Dedifferentiated amniotic fluid mesenchymal stem cell (primary cell): Measurements from ENCODE around the gene TNIP1.

Source experiments
- DNase-seq: peaks from one replicate; pipeline ENCODE4 v3.0.0-alpha.2; 2016; ENCODE audit errors: extremely low spot score

TNIP1 gene

DNA sequence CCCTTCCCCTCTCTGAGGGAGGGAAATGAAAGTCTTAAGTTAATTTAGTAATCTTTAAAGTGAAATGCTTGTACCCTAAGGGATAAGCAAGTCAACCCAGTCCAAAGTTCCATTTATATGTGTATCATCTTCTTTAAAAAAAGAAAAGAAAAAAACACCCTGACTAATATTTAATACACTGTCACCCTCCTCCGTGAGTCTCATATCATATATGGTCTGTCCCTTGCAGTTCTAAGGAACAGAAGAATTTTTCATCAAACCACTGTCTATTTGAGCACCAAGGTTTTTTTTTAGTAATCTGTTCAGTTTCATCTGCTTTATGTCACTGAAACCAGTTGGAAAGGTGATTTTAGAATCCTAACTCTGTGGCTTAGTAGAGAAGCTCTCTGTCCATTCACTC, 15.2 kb downstream of the TNIP1 start:
- no peak for DNase-seq

DNA sequence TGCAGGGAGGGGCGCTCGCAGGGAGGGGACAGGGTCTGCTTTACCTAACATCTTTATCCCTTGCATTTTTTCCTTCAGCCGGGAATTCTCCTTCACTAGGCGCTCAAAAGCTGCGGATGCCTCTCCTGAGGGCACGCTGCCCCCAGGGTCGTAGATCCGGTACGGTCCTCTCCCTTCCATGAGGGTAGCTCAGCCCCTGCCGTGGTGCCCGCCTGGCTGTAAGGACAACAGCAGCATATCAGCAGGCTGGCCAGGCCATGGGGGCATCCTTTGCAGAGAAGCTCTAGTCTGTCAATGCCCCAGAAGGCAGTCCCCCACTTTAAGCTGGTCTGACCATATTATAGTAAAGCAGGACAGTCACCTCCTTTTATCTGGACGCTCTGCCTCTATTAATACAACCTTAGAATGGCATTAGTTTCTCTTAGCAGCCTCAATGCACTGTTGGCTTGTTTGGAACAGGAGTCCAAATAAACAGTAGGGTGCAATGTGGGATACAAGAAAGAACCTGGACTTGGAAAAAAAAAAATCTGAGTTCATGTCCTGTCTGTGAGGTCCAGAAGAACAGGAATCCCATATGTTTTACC, 15.8 kb downstream of the TNIP1 start:
- no peak for DNase-seq

DNA sequence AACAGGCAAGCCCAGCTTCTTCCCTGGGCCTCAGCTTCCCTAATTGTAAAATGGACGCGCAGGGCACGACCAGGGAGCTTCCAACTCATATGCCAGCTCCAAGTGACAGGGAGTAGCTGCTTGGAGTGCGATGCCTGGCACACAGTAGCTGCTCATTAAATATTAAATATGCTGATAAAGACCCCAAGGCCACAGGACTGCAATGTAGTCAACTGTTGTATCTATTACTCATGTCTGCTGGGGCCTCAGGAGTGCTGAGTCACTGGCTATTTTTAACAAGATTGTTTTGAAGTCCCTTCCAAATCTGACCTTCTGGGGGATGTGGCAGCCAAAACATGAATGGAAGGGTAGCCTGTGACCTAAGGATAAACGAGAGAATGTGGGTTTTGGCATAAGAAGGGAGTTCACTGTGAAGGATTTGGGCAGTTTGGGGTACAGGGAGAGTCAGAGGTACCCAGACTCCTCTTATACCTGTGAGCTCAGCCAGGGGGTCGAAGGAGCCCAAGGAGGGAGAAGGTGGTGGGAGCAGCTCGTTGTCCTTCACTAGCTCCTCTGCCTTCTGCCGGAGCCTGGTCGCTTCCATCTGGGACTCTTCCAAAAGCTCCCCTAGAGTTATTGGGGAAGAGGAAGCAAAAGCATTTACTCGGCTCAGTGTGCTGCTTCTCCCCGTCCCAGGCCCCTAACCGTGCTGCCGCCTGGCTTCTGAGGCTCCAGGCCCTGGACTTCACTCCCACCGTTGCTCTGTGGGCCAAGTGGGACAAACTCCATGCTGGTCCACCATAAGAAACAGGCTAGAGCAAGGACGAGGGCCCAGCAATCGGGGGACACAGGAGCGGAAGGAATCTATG, 17.5 kb downstream of the TNIP1 start:
- no peak for DNase-seq

DNA sequence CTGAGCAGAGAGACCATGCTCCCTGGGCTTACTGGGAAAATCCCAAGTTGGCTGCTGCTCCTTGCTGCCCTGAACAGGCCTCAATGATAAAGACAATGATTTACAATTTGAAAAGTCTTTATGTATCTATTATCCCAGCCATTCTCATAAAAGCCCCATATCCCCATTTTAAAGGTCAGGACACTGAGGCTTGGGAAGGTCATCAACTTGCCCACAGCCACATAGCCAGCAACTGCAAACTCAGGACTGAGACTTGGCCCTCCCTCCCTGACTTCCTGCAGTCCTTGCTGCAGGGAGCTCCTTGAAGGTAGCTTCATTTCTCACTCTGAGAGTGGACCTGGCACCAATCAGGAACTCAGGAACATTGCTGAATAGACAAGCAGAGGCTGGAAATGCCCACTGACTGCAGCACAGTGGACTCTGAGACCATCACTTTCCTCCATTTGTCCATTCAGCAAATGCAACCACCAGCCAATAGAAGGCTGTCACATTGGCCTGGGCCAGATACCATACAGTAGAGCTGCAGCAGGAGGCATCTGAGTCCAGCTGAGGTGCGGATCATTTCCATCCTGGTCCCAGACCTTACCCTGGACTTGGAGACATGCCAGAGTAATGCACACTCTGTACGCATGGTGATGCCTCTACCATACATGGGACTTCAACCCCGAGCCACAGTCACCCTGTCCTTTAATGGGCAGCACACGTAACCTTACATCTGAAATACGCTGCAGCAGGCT, 18.3 kb downstream of the TNIP1 start:
- DNase-seq = no peak

DNA sequence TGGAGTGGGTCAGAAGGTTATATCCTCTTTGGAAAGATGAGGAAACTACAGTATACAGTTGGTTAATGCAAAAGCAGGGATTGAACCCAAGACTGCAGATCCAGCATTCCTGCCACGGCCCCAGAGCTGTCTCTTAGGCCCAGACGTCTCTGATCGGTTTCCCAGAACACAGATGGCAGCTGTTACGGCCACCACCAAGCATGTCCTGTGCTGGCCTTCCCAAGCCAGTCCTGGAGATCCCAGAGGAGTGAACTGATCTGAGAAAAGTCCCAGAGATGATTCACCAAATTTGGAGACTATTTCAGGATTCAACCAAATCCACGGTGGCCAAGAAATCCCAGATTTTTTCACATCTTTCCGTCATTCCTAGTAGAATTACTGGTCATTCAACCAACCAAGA, 20.1 kb downstream of the TNIP1 start:
- no peak for DNase-seq

DNA sequence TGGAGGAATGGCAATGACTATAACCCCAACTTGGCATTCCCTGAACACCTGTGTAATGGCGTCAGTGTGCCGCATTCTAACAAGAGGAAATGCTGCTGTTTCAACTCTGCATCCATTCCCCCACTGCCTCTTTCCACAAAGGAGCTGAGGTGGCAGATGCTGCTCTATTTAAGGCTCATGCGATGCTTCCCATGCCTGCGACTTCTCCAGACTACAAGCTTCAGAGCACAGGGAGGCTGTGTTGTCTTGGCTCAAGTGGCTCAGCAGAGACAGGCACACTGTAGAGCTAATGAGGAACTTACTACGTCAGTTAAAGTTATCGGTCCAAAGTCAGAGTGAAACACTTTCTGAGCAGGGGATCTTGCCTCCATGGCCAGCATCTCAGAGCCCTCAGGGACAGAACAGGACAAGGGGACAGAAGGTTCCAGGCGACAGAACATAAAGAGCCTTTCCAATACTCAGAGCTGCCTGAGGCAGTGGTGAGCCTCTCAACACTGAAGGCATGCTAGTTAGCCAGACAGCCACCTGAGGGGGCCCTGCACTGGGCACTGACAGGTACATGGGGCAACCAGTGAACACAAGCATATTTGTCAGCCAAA, 21.8 kb downstream of the TNIP1 start:
- DNase-seq = no peak

DNA sequence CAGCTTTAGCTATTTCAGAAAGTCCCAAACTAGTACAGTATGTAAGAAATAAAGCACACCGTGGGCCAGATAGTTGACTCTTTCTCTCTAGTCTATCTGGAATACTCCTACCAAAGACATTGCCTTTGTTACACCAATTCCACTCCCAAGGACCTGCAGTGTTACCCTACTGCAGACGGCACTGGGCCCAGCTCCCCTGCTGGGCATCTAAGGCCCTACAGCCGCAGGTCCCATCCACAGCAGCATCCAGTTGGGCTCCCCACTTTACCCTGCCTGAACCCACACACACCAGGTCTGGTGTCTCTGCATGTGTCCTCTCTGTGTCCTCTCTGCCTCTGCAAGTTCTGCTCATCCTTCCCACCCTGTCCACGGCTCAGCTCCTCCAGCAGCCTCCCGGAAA, 22.5 kb downstream of the TNIP1 start:
- no peak for DNase-seq

DNA sequence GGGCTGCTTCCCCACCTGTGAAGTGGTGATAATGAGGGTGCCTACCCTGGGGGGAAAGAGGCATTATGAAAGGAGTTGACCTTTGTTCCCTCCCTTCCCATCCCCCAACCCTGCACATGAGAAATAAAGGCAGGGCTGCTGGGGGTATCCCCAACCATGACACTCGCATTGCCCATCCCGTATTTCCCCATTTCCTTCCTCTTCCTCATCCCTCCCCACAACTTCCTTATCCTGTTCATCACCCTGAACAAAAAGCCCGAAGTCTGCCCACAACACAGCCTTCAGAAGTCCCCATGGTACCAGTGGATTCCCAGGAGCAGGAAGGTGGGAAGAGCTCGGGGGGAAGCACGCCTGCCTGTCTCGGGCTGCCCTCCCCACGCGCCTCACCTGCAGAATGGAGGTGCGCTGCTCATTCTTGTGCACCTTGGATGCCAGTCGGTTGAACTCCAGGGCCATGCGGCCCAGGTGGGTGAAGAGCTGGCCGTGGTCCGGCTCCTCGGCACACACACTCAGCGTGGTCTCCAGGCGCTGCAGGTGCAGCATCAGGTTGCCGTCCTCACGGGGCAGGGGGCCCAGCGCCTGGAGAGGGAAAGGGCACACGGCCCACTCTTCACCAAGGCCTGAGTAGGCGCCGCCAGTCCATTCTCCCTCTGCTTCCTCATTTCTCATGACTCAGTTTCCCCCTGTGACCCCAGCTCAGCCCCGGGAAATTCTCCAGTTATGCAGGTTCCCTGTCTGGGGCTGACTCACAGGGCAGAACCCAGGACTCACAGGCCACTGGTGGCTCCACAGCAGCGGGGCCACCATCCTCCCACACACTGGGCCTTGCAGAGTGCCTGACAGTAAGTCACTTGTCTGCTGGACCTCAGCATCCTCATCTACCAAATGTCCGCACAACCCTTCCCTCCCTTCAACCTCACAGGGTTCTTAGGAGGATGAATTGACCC, 24.2 kb downstream of the TNIP1 start:
- no peak for DNase-seq

DNA sequence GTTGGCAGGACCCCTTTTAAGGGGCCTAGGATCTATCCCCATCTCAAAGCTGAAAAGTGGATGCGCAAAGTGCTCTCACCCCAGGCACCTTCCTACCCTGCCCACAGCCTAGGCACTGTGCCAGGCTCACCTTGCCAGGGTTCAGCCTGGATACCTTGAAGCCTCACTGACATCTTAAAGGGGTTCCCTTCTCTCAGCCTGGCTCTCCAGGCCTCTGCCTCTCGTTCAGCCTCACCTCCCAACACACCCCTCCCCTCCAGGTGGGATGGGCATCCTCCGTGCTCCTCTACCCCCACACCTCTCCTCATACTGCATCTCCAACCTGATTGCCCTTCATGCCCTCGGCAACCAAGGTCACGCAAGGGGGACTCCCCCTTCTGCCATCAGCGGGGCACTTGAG, 25.5 kb downstream of the TNIP1 start:
- no peak for DNase-seq

DNA sequence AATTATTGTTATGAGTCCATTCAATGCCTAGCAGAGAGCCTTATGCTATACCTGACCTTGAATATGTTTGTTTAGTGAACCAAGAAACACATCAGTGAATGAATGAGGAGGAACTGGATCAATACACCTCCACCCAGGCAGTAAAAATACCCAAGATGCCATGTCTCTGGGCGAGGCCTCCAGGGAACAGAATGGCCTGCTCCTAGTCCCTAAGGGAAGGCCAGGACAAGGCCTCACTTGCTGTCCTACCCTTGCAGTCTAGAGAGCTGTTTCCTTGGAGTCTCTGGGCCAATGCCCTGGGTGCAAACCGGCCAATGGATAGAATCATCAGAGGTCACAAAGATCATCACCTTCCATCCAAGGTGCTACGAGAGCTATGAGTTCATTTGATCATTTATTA, 26.1 kb downstream of the TNIP1 start:
- no peak for DNase-seq

DNA sequence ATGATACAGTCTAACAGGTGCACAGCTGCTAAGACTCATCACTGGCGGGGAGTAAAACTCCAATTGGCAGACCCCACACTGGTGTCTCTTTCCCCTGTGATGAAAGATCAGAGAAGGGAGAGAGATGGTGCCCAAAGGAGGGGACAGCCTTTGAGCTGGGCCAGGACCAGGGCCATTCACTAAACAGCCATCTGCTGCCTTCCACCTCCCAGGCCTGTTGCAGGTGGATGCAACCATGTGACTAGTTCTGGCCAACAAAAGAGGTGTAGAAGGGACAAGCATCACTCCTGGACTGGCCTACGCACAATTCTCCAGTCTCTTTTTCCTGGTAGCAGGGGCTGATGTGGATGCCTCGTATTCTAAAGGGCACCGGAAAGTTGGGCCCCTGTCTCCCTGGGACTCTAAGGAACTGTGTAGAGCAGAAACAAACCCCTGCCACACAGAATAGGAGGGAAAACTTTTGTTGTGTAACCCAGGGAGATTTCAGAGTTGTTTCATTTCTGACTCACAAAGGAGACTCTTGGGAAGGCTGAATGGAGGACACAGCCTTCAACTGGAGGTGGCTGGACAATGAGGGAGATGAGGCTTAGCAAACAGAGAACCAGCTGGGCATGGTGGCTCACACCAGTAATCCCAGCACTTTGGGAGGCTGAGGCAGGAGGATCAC, 26.9 kb downstream of the TNIP1 start:
- no peak for DNase-seq

DNA sequence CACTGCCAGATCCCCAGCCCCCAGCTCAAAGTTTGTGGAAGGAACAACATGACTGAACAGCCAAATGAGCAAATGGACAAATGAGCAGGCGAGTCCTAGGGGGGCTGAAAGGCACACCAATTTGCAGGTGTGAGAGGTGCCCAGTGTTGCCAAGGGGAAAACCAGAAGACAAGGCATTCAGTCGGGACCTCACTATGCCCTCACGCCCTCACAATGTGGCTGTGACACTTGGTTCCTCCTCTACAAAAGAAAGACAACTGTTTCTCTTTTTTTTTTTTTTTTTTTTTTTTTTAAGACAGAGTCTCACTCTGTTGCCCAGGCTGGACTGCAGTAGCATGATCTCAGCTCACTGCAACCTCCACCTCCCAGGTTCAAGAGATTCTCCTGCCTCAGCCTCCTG, 28.0 kb downstream of the TNIP1 start:
- no peak for DNase-seq

DNA sequence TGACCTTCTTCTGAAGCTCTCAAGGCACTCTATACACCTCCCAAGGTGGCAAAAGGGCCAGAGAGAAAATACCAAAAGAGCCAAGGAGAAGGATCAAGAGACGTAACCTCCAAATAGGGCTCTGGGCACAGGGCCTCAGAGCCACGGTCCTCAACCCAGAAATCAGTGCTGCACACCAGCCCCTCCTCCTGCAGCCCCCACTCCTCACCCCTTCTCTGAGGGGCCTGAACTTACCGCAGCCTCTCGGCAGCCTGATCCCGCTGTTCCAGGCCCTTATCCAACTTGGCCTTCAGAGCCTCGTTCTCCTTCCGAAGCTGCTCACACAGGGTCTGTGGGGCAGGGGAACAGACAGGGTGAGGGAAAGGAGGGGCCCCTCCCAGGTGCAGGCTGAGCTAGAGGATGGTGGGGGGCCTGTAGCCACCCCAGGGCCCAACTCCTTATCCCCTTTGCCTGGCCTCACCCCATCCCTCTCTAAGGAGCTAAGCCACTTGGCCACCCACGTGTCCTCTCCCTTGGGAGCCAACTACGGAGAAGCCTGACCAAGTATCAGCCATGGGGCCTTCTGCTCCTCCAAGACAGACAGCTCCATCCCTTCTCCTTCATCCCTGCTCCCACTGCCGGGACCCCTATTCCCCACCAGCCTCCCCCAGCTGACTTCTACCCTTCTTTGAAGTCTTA, 28.8 kb downstream of the TNIP1 start:
- no peak for DNase-seq

DNA sequence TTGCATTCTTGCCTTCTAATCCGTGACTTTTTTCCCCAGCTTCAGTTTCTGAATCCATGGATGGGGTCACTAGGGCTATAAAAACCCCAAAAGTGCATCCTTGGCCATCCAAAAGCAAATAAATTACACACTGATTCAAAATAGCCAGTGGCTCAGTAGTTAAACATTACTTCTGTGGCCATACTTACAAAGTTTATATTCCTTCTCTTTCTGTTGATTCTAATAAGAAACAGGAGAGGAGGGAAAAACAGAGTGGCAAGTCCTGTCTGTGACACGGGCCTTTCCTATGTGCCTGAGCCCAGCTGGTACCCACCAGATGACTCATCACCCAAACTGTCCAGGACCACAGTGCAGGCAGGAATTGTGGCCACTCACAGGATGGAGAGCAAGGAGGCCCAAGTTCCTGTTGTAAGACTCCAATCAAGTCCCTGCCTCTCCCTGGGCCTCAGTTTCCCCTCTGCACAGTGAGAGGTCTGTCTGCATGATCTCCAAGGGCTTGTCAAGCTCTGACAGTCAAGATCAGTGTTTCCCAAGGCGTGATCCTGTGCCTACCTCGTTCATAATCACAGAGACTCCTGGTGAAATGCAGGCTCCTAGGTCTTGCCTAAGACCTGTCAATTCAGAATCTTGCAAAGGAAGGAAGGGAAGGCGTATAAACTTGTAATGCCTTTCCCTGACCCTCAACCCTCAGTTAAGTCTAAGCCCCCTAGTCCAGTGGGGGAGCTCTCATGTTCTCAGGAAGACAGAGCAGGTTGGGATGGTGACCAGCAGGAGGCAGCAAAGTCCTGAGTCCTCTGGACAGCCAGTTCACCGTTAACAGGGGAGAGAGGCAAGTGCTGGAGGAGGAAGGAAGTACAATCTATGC, 29.5 kb downstream of the TNIP1 start:
- peak; percentile 51 for DNase-seq

DNA sequence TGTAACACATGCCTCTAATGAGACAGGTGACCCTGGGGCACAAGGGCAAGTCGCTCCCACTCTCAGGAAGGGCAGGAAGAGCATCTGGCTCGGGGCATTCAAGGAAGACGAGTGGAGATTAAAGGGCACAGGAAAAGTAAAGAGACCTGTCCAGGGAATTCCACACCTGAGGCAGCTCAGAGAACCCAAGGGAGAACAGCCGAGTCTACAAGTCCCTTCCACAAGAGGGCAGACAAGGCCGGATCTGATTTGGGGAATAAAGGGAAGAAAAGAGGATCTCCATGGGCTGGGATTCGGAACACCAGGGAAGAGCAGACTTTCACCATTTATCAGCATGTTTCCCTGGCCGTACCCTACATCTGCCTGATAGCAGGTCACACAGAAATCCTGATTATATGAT, 32.3 kb downstream of the TNIP1 start:
- DNase-seq = no peak

DNA sequence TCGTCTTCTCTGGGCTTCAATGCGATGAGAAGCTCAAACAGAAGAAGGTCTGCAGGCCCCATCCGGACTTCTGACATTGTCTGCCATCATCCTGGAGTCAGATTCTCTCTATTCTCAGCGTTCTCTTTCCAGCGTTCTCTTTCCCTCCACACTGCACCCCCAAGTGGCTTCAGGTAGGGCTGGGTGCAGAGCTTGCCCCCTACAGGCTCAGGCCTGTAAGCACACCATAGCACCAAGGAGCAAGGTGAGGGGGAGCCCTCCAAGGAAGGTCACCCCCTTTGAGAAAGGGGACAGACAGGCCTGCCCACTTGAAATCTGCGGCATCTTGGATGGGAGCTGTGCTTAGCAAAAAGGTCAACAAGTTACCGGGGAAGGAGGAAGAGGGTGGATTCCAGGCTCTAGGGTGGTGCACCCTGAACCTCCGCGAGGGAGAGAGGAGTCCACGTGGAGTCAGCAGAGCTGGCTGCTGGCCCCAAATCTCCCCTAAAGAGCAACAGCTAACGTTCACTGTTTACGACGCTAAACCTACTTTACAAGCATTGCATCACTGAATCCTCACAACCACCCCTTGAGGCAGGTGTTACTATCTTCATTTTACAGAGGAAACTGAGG, 32.9 kb downstream of the TNIP1 start:
- DNase-seq = no peak

DNA sequence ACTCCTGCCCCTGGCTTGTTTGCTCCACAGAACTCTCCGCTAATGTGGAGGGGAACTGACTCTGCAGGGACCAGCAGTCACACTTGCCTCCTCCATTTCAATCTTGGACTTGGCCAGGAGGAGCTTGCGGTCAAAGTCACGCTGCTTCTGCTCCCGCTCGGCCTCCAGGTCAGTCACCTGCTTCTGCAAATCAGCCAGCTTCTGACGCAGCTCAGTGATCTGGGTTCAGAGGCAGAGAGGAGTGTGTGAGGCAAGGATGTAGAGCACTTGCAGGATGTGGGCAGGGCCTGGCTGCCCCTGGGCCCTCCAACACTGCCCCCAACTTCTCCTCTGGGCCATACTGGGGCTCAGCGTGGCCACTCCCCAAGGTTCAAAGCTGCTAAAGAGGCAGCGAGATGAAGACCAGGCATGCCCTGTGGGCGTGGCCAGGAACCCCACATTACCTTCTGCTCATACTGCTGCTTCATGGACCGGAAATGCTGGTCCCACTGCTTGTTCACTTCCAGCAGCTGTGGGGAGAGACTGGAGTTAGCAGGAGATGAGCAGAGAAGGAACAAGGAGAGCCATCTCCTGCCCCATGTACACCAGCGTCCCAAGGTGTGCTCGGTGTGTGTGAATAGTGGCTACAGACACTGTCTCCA, 38.3 kb downstream of the TNIP1 start:
- no peak for DNase-seq

DNA sequence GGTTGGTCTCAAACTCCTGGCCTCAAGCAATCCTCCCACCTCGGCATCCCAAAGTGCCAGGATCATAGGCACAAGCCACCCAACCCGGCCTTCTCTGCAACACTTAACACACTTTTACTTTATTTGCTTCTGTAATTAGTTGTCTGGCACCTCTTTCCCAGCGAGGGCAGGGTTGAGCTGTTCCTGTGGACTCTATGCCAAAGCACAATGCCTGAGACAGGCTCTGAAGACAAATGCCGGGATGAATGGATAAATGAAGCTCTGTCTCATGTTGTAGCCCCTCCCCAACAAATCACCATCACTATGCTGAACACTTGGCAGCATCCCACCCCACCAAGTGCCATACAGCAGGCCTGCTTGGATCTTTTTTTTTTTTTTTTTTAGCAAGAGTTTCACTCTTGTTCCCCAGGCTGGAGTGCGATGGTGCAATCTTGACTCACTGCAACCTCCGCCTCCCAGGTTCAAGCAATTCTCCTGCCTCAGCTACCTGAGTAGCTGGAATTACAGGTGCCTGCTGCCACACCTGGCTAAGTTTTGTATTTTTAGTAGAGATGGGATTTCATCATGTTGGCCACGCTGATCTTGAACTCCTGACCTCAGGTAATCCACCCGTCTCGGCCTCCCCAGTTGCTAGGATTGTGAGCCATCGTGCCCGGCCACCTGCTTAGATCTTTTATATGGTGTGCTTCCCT, 39.1 kb downstream of the TNIP1 start:
- no peak for DNase-seq
